ENCODE measurements around the gene UGT1A7. TPM values are rescaled to one million over a fixed set of nuclear protein-coding genes. Genes with fewer than 3 reads are reported as not detected.

Gene UGT1A7
- total RNA-seq, 4 donors from 2014 or later, result 0.21 to 6.9 (median 1.6) TPM

- TF ChIP-seq POLR2A (IDR thresholded peaks at IDR 0.05), result no peak
- TF ChIP-seq, protein P1, sequence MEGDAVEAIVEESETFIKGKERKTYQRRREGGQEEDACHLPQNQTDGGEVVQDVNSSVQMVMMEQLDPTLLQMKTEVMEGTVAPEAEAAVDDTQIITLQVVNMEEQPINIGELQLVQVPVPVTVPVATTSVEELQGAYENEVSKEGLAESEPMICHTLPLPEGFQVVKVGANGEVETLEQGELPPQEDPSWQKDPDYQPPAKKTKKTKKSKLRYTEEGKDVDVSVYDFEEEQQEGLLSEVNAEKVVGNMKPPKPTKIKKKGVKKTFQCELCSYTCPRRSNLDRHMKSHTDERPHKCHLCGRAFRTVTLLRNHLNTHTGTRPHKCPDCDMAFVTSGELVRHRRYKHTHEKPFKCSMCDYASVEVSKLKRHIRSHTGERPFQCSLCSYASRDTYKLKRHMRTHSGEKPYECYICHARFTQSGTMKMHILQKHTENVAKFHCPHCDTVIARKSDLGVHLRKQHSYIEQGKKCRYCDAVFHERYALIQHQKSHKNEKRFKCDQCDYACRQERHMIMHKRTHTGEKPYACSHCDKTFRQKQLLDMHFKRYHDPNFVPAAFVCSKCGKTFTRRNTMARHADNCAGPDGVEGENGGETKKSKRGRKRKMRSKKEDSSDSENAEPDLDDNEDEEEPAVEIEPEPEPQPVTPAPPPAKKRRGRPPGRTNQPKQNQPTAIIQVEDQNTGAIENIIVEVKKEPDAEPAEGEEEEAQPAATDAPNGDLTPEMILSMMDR (IDR thresholded peaks at IDR 0.05), result no peak
- 55 to 78% methylated on average over 5 of the region's 5 CpGs for WGBS, 2 donors
- intact Hi-C loops (cut with DNase I; ENCODE audit: low total_unique reads), result no loop called here
- no peak overlapping the region for H3K4me3 ChIP-seq (ENCODE audit: low read depth, poor library complexity, severe bottlenecking)
- DNase-seq (ENCODE audit: low spot score in 2 of 2), result no peak
These were observed 5.2 kb downstream of the UGT1A7 start for GRCh38 chr2:233686928-233687327.

GRCh38 chr2:233688341-233688740, 6.6 kb downstream of the UGT1A7 start:
- no peak for TF ChIP-seq POLR2A (IDR thresholded peaks at IDR 0.05)
- TF ChIP-seq, protein P1 (IDR thresholded peaks at IDR 0.05), result no peak
- intact Hi-C loops (cut with DNase I; ENCODE audit: low total_unique reads), result no loop called here
- 87 to 89% methylated on average over 5 of the region's 5 CpGs for WGBS, 2 donors
- no peak overlapping the region for H3K4me3 ChIP-seq (ENCODE audit: low read depth, poor library complexity, severe bottlenecking)
- DNase-seq (ENCODE audit: low spot score in 2 of 2), result no peak

DNA sequence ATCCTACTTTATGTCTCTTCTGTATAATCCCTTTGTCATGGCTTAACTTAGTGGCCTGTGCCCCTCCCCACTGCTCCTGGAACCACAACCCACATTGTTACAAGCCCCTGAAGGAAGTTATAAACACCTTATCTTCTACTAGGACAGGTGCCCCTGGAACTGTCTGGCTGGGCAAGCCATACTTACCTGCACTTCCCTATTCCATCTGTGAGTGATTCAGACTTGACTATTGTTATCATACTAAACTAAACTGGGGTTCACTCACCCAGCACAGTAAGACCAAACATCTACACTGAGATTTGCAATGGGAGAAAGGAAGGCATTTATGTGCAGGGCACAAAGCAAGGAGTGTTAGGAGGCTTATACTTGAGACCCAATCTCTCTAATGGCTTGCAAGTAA, 7.3 kb downstream of the UGT1A7 start:
- DNase-seq (ENCODE audit: low spot score in 2 of 2), result no peak
- no peak overlapping the region for H3K4me3 ChIP-seq (ENCODE audit: low read depth, poor library complexity, severe bottlenecking)
- intact Hi-C loops (cut with DNase I; ENCODE audit: low total_unique reads), result no loop called here
- TF ChIP-seq, protein P1 (IDR thresholded peaks at IDR 0.05), result no peak
- TF ChIP-seq POLR2A (IDR thresholded peaks at IDR 0.05), result no peak

DNA sequence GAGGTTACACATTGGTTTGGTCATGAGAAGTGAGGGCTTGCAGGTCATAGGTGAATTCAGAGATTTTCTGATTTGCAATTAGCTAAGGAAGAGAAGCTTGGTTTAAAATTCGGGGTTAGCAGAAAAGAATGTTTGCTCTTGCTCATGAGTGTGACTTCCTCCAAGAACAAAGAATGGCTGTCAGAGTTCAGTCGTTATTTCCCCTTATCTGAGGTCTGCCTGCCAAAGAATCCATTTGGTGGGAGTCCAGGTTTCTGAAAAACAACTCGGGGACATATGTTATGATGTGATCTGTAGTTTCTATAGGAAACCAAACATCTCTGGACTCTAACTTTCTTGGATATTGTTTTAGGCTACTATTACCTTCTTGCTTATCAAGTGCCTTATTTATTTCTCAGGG, 7.8 kb downstream of the UGT1A7 start:
- 16 to 26% methylated on average over 3 of the region's 3 CpGs for WGBS, 2 donors
- intact Hi-C loops (cut with DNase I; ENCODE audit: low total_unique reads), result no loop called here
- TF ChIP-seq POLR2A (IDR thresholded peaks at IDR 0.05), result no peak
- TF ChIP-seq, protein P1 (IDR thresholded peaks at IDR 0.05), result no peak
- no peak overlapping the region for H3K4me3 ChIP-seq (ENCODE audit: low read depth, poor library complexity, severe bottlenecking)
- DNase-seq (ENCODE audit: low spot score in 2 of 2), result no peak

DNA sequence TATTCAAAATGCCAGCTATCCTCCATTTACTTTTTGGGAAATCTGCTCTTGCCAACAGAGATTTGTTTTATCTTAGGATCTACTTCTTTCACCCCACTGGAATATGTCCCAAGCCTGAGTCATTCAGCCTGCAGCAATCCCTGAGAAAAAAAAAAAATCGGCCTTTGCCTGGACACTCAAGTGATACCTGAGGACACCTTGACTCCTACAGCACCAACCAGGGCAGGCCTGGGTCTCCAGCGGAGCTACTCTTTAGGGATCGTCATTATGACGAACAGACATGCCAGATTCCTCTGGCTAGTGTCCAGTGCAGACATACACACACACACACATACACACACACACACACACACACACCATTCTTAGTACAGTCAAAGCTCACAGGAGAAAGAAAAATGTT, 8.7 kb downstream of the UGT1A7 start:
- intact Hi-C loops (cut with DNase I; ENCODE audit: low total_unique reads), result loop anchor here (5.0 kb wide), 1 partner anchor 613 kb away; no protein-coding TSS in a partner anchor
- TF ChIP-seq, protein P1 (IDR thresholded peaks at IDR 0.05), result no peak
- TF ChIP-seq POLR2A (IDR thresholded peaks at IDR 0.05), result no peak
- WGBS, 2 donors, result 39 to 48% methylated on average over 4 of the region's 4 CpGs

More for the DNA sequence above, 8.7 kb downstream of the UGT1A7 start:
- no peak overlapping the region for H3K4me3 ChIP-seq (ENCODE audit: low read depth, poor library complexity, severe bottlenecking)
- DNase-seq (ENCODE audit: low spot score in 2 of 2), result no peak
